SK-N-SH (cell line): ENCODE data around the gene RAPGEF1. TPM values are rescaled to one million over a fixed set of nuclear protein-coding genes. Genes with fewer than 3 reads are reported as not detected.

Experiments used
- CTCF ChIA-PET: fragments of 300-600, 350-600 bp; formaldehyde crosslinking; extraction: SDS; loops from one replicate; lab custom pipeline; 2021; lab: Yijun Ruan, JAX
- POLR2A ChIA-PET: fragments of 350-600 bp; sonication (Branson Sonifier 250); formaldehyde crosslinking; extraction: SDS; loops from one replicate; lab custom pipeline; 2020; ENCODE audit warnings: antibody characterized with exemption, inconsistent platforms; lab: Yijun Ruan, JAX
- DNase-seq: peaks from one replicate; pipeline ENCODE4 v3.0.0; 2012
- H2AFZ ChIP-seq: fragments of 200-600 bp; sonication (generic); 2 replicates; pipeline ENCODE4 v1.8.1; 2016; ENCODE audit warnings: antibody characterized with exemption, mild to moderate bottlenecking, low read depth
- H3F3A ChIP-seq: fragments of 200-600 bp; sonication (generic); replicated peaks from 2 replicates; pipeline ENCODE3; 2016; ENCODE audit warnings: antibody characterized with exemption, mild to moderate bottlenecking; ENCODE audit not compliant: insufficient read depth
- H3K27ac ChIP-seq, 2 experiments: fragments of 200-500 bp in 1 of 2; fragments of 200-600 bp in 1 of 2; sonication (Bioruptor generic) in 1 of 2; sonication (generic), shearing (Covaris generic) in 1 of 2; 2 replicates each; pipeline versions ENCODE4 v1.5.1 to v1.6.1; 2014 to 2016; ENCODE audit warnings: low read depth in 2 of 2, inconsistent platforms in 1 of 2, low read length in 1 of 2, mild to moderate bottlenecking in 1 of 2, mixed read lengths in 1 of 2
- H3K27me3 ChIP-seq: fragments of 200-600 bp; sonication (generic), shearing (Covaris generic); 2 replicates; pipeline ENCODE4 v1.6.1; 2016; ENCODE audit warnings: mixed run types; ENCODE audit not compliant: insufficient read depth
- H3K36me3 ChIP-seq, 2 experiments: fragments of 200-500 bp in 1 of 2; fragments of 200-600 bp in 1 of 2; sonication (Bioruptor generic) in 1 of 2; sonication (generic) in 1 of 2; replicated peaks in 1 of 2; 2 replicates each; pipeline versions ENCODE3 to v1.5.1; 2014 to 2016; ENCODE audit warnings: low read length in 1 of 2, mild to moderate bottlenecking in 1 of 2; ENCODE audit not compliant: insufficient read depth in 2 of 2, control insufficient read depth in 1 of 2
- H3K4me1 ChIP-seq, 2 experiments: fragments of 200-500 bp in 1 of 2; fragments of 200-600 bp in 1 of 2; sonication (Bioruptor generic) in 1 of 2; sonication (generic), shearing (Covaris generic) in 1 of 2; 2 replicates each; pipeline versions ENCODE4 v1.5.1 to v1.6.1; 2014 to 2016; ENCODE audit warnings: low read depth in 1 of 2, low read length in 1 of 2, mixed run types in 1 of 2; ENCODE audit not compliant: insufficient read depth in 2 of 2, control insufficient read depth in 1 of 2
- H3K4me2 ChIP-seq: fragments of 200-600 bp; sonication (generic), shearing (Covaris generic); 2 replicates; pipeline ENCODE4 v1.6.1; 2017; ENCODE audit warnings: mixed run types
- H3K4me3 ChIP-seq, 2 experiments: fragments of 200-500 bp in 1 of 2; fragments of 200-600 bp in 1 of 2; sonication (Bioruptor generic) in 1 of 2; sonication (generic), shearing (Covaris generic) in 1 of 2; 2 replicates each; pipeline versions ENCODE4 v1.5.1 to v1.8.1; 2014 to 2016; ENCODE audit warnings: low read depth in 2 of 2, inconsistent platforms in 1 of 2, low read length in 1 of 2, mild to moderate bottlenecking in 1 of 2, mixed read lengths in 1 of 2, moderate library complexity in 1 of 2
- H3K79me2 ChIP-seq: fragments of 200-600 bp; sonication (generic); 2 replicates; pipeline ENCODE4 v1.8.1; 2017; ENCODE audit warnings: mild to moderate bottlenecking; ENCODE audit not compliant: insufficient read depth
- H3K9ac ChIP-seq: fragments of 200-600 bp; sonication (generic); 2 replicates; pipeline ENCODE4 v1.6.1; 2017; ENCODE audit warnings: mixed run types
- H3K9me2 ChIP-seq: fragments of 200-600 bp; sonication (generic); 2 replicates; pipeline ENCODE4 v1.6.1; 2017; ENCODE audit warnings: mixed run types
- H3K9me3 ChIP-seq: fragments of 200-600 bp; sonication (generic); 2 replicates; pipeline ENCODE4 v1.6.1; 2017; ENCODE audit warnings: mixed run types, mild to moderate bottlenecking, moderate library complexity
- H4K20me1 ChIP-seq: fragments of 200-600 bp; sonication (generic); 2 replicates; pipeline ENCODE4 v1.6.1; 2017; ENCODE audit warnings: mild to moderate bottlenecking, mixed run types; ENCODE audit not compliant: insufficient read depth
- FOSL2 ChIP-seq: IDR thresholded peaks from 2 replicates; pipeline ENCODE4 v1.4.0; 2012; ENCODE audit warnings: low read depth, mild to moderate bottlenecking, moderate library complexity, borderline replicate concordance
- MEF2A ChIP-seq: IDR thresholded peaks from 2 replicates; pipeline ENCODE4 v1.4.0; 2012; ENCODE audit warnings: low read depth, borderline replicate concordance
- MXI1 ChIP-seq: IDR thresholded peaks from 2 replicates; pipeline ENCODE4 v1.6.1; 2012; ENCODE audit warnings: mild to moderate bottlenecking, low read depth, low read length, improper control_type of control experiment
- NFIC ChIP-seq: IDR thresholded peaks from 2 replicates; pipeline ENCODE4 v1.4.0; 2012; ENCODE audit warnings: borderline replicate concordance
- NRF1 ChIP-seq: IDR thresholded peaks from 2 replicates; pipeline ENCODE4 v1.6.1; 2012; ENCODE audit warnings: low read depth, mild to moderate bottlenecking, low read length
- POLR2AphosphoS5 ChIP-seq: IDR thresholded peaks from 2 replicates; pipeline ENCODE4 v1.6.1; 2012; ENCODE audit warnings: low read depth, low read length
- RFX5 ChIP-seq: IDR thresholded peaks from 2 replicates; pipeline ENCODE4 v1.6.1; 2012; ENCODE audit warnings: mild to moderate bottlenecking, improper control_type of control experiment, low read length
- SIN3A ChIP-seq: IDR thresholded peaks from 2 replicates; pipeline ENCODE4 v1.6.1; 2012; ENCODE audit warnings: low read depth, mild to moderate bottlenecking, low read length, moderate library complexity, borderline replicate concordance
- TCF12 ChIP-seq: IDR thresholded peaks from 2 replicates; pipeline ENCODE4 v1.4.0; 2012
- TEAD4 ChIP-seq: IDR thresholded peaks from 2 replicates; pipeline ENCODE4 v1.4.0; 2012; ENCODE audit warnings: mild to moderate bottlenecking, borderline replicate concordance; ENCODE audit not compliant: insufficient read depth
- YY1 ChIP-seq: IDR thresholded peaks from 2 replicates; pipeline ENCODE4 v1.4.0; 2012; ENCODE audit warnings: low read depth, mild to moderate bottlenecking
- WGBS: methylation state at CpG from one replicate; pipeline ENCODE4 v1.1.6; 2017; ENCODE audit warnings: low lambda C conversion rate; 5-methylcytosine and 5-hydroxymethylcytosine counted together
- polyA plus RNA-seq, 3 experiments: library from polyadenylated mRNA; depleted of rRNA; stranded (reverse); fragments of >200 nt; gene quantifications; 2 replicates each; pipeline ENCODE4 v1.2.3, GENCODE V29; 2012
- TF ChIP-seq, protein P1 (sequence below): fragments of 150-350 bp; IDR thresholded peaks from 2 replicates; pipeline ENCODE4 v1.6.1; 2016; ENCODE audit warnings: mild to moderate bottlenecking, low read depth, low read length
- TF ChIP-seq, protein P2 (sequence below): IDR thresholded peaks from 2 replicates; pipeline ENCODE4 v1.4.0; 2012; ENCODE audit warnings: low read depth, borderline replicate concordance

Gene RAPGEF1
- polyA plus RNA-seq, 1 of the 3 experiments (the other 2 are of a cell fraction): 26.2 TPM

DNA sequence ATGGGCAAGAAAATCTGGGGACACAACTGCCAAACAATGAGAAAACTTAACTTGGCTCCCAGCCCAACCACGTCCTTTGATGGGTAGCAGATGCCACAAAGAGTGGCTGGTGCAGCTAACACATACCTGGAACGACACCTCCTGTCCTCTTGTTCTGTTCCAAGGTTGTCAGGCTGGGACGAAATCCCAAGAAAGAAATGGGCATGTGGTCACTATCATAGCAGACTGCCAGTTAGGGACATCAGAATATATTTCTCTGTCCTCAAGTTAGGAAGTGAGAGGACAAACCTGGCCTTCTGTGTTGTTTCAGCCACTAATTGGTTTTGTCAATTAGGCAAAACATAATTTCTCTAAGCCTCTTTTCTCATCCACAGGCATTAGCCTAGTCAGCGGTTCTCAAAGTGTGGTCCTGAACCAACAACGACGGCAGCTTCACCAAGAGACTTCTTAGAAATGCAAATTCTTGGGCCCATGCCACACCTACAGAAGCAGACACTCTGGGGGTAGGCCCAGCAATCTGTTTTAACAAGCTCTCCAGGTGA is 63.4 kb downstream of the RAPGEF1 start:
- H3K79me2 ChIP-seq: peaks cover 37% of the 10 kb centered on the region
- H2AFZ ChIP-seq: no peak overlapping the region
- POLR2A ChIA-PET: no interaction called here
- H3K4me1 ChIP-seq: peaks cover 30 to 44% of the 10 kb centered on the region in 2 experiments
- H3K4me3 ChIP-seq: no peak overlapping the region
- TF ChIP-seq TEAD4 (no peak), TCF12 (peak; percentile 59), MEF2A (no peak), MXI1 (no peak), FOSL2 (no peak), POLR2AphosphoS5 (no peak), NFIC (peak; percentile 61)
- TF ChIP-seq, protein P1, sequence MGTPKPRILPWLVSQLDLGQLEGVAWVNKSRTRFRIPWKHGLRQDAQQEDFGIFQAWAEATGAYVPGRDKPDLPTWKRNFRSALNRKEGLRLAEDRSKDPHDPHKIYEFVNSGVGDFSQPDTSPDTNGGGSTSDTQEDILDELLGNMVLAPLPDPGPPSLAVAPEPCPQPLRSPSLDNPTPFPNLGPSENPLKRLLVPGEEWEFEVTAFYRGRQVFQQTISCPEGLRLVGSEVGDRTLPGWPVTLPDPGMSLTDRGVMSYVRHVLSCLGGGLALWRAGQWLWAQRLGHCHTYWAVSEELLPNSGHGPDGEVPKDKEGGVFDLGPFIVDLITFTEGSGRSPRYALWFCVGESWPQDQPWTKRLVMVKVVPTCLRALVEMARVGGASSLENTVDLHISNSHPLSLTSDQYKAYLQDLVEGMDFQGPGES: no peak
- H4K20me1 ChIP-seq: peaks cover 56% of the 10 kb centered on the region
- no peaks in the 10 kb centered on the region for H3K9me3 ChIP-seq
- no peaks in the 10 kb centered on the region for H3K9me2 ChIP-seq
- H3K36me3 ChIP-seq: no peaks in the 10 kb centered on the region
- CTCF ChIA-PET: interaction anchor here (0.5 to 3.8 kb wide), 9 partner anchors 8 to 327 kb away, joined by 3 to 12 read pairs (median 3); partner anchors contain the start of gene PRRT1B
- H3F3A ChIP-seq: peaks cover 25% of the 10 kb centered on the region
- H3K27ac ChIP-seq: peak overlapping the region; percentile 76 to 81; a peak in 3 of 4 replicates
- 88% methylated on average over 5 of the region's 6 CpGs for WGBS
- peak overlapping the region; percentile 67; the same call in 1 of the 2 replicates for H3K4me2 ChIP-seq
- H3K27me3 ChIP-seq: no peaks in the 10 kb centered on the region
- no peak overlapping the region for H3K9ac ChIP-seq
- DNase-seq: no peak

- 99% methylated on average over 6 of the region's 6 CpGs for WGBS
- no peak for TF ChIP-seq RFX5
- no peak for TF ChIP-seq YY1
- no peak for TF ChIP-seq NFIC
- TF ChIP-seq SIN3A: no peak
- TF ChIP-seq, protein P2, sequence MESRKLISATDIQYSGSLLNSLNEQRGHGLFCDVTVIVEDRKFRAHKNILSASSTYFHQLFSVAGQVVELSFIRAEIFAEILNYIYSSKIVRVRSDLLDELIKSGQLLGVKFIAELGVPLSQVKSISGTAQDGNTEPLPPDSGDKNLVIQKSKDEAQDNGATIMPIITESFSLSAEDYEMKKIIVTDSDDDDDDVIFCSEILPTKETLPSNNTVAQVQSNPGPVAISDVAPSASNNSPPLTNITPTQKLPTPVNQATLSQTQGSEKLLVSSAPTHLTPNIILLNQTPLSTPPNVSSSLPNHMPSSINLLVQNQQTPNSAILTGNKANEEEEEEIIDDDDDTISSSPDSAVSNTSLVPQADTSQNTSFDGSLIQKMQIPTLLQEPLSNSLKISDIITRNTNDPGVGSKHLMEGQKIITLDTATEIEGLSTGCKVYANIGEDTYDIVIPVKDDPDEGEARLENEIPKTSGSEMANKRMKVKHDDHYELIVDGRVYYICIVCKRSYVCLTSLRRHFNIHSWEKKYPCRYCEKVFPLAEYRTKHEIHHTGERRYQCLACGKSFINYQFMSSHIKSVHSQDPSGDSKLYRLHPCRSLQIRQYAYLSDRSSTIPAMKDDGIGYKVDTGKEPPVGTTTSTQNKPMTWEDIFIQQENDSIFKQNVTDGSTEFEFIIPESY: no peak
- TF ChIP-seq NRF1: no peak
- TF ChIP-seq, all 33 proteins: peak for 0
- no peaks in the 10 kb centered on the region for H3K9me3 ChIP-seq
- H3K4me2 ChIP-seq: no peak overlapping the region
- H3K4me3 ChIP-seq: no peak overlapping the region
- H3K9me2 ChIP-seq: no peaks in the 10 kb centered on the region
- no peaks in the 10 kb centered on the region for H3K27me3 ChIP-seq
- H3K27ac ChIP-seq: 0 out of 4 replicates have a peak overlapping the region, but pooled peaks of 1 of the 2 experiments have one; percentile 76
- no peak overlapping the region for H2AFZ ChIP-seq
- peaks cover 25% of the 10 kb centered on the region for H3F3A ChIP-seq
- H3K9ac ChIP-seq: no peak overlapping the region
- H4K20me1 ChIP-seq: peaks cover 66% of the 10 kb centered on the region
- H3K4me1 ChIP-seq: peaks cover 30 to 47% of the 10 kb centered on the region in 2 experiments
- POLR2A ChIA-PET: no interaction called here
- CTCF ChIA-PET: interaction anchor here (0.6 to 1.8 kb wide), 5 partner anchors 10 to 339 kb away, joined by 3 to 7 read pairs (median 3); partner anchors contain the start of genes PRRT1B and RAPGEF1
- no peak for DNase-seq
- H3K79me2 ChIP-seq: peaks cover 45% of the 10 kb centered on the region
- no peaks in the 10 kb centered on the region for H3K36me3 ChIP-seq
Measured at GRCh38 chr9:131675437-131676022, 64.3 kb downstream of the RAPGEF1 start.
